K562 (cell line): ENCODE measurements around the gene SLC38A2. TPM values are rescaled to one million over a fixed set of nuclear protein-coding genes. Genes with fewer than 3 reads are reported as not detected.

Experiments
- CBX1 ChIP-seq: sonication (generic); IDR thresholded peaks from 2 replicates; pipeline ENCODE4 v1.6.1; 2016; ENCODE audit warnings: antibody characterized with exemption, low read depth, mild to moderate bottlenecking
- FUS ChIP-seq: fragments of 200-400 bp; formaldehyde crosslinking; optimal IDR thresholded peaks from 2 replicates; pipeline ENCODE3; 2017; ENCODE audit warnings: low read depth, low read length
- GTF2F1 ChIP-seq: IDR thresholded peaks from 2 replicates; pipeline ENCODE4 v1.6.1; 2011; ENCODE audit warnings: low read depth, low read length, improper control_type of control experiment
- HNRNPLL ChIP-seq: fragments of 200-400 bp; formaldehyde crosslinking; IDR thresholded peaks from 2 replicates; pipeline ENCODE4 v1.6.1; 2017; ENCODE audit warnings: low read length, low read depth, mild to moderate bottlenecking; ENCODE audit not compliant: poor library complexity, severe bottlenecking
- KLF10 ChIP-seq: fragments of 250-450 bp; sonication (Bioruptor Pico); IDR thresholded peaks from 2 replicates; pipeline ENCODE4 v1.6.1; 2021; ENCODE audit warnings: matching md5 sums
- MAZ ChIP-seq, 2 experiments: fragments of 450-650 bp in 1 of 2; sonication (generic) in 1 of 2; formaldehyde crosslinking; IDR thresholded peaks in 1 of 2; conservative IDR thresholded peaks in 1 of 2; 2 replicates each; pipeline versions ENCODE4 v1.4.0 to v1.5.0; 2020; ENCODE audit warnings: mild to moderate bottlenecking in 1 of 2, missing genetic modification reagents in 1 of 2
- RAD21 ChIP-seq, 2 experiments: fragments of 250-450 bp in 1 of 2; fragments of 450-650 bp in 1 of 2; sonication (Bioruptor Pico) in 1 of 2; formaldehyde crosslinking in 1 of 2; IDR thresholded peaks in 1 of 2; conservative IDR thresholded peaks in 1 of 2; 2 replicates each; pipeline versions ENCODE4 v1.4.0 to v1.8.0; 2020 to 2022; ENCODE audit warnings: mild to moderate bottlenecking in 2 of 2, moderate library complexity in 1 of 2
- RBBP5 ChIP-seq: fragments of 200-600 bp; sonication (generic); IDR thresholded peaks from 2 replicates; pipeline ENCODE4 v1.6.1; 2012; ENCODE audit warnings: borderline replicate concordance, mild to moderate bottlenecking, low read length, control low read depth, inconsistent platforms; ENCODE audit not compliant: insufficient read depth, poor library complexity, severe bottlenecking
- SMARCA5 ChIP-seq: fragments of 450-650 bp; IDR thresholded peaks from 2 replicates; pipeline ENCODE4 v1.6.1; 2016
- SNRNP70 ChIP-seq: fragments of 200-400 bp; formaldehyde crosslinking; optimal IDR thresholded peaks from 2 replicates; pipeline ENCODE3; 2017; ENCODE audit warnings: low read depth, low read length
- TCF7 ChIP-seq: sonication (generic); IDR thresholded peaks from 2 replicates; pipeline ENCODE4 v1.6.1; 2016; ENCODE audit warnings: antibody characterized with exemption, borderline replicate concordance
- TEAD1 ChIP-seq, 2 experiments: fragments of 450-650 bp in 1 of 2; sonication (generic) in 1 of 2; formaldehyde crosslinking; IDR thresholded peaks; 2 replicates each; pipeline versions ENCODE4 v1.4.0 to v1.8.0; 2020 to 2022; ENCODE audit warnings: mild to moderate bottlenecking in 2 of 2, missing genetic modification reagents in 1 of 2
- TOE1 ChIP-seq, 2 experiments: fragments of 450-650 bp in 1 of 2; sonication (generic) in 1 of 2; formaldehyde crosslinking in 1 of 2; IDR thresholded peaks; 2 replicates each; pipeline versions ENCODE4 v1.7.1 to v1.8.0; 2016 to 2022; ENCODE audit warnings: borderline replicate concordance in 2 of 2, mild to moderate bottlenecking in 2 of 2, antibody characterized with exemption in 1 of 2, inconsistent platforms in 1 of 2, low read depth in 1 of 2, missing genetic modification reagents in 1 of 2, moderate library complexity in 1 of 2
- ZNF316 ChIP-seq: fragments of 450-650 bp; IDR thresholded peaks from 2 replicates; pipeline ENCODE4 v1.6.1; 2016
- ZNF444 ChIP-seq: fragments of 250-450 bp; sonication (Bioruptor Pico); IDR thresholded peaks from 2 replicates; pipeline ENCODE4 v1.4.0; 2020; ENCODE audit warnings: mild to moderate bottlenecking, moderate library complexity
- ZNF668 ChIP-seq: fragments of 250-450 bp; sonication (Bioruptor Pico); IDR thresholded peaks from 2 replicates; pipeline ENCODE4 v1.8.0; 2022; ENCODE audit warnings: mild to moderate bottlenecking, inconsistent platforms
- ZNF699 ChIP-seq: fragments of 250-450 bp; sonication (Bioruptor Pico); IDR thresholded peaks from 2 replicates; pipeline ENCODE4 v1.8.0; 2021; ENCODE audit warnings: mild to moderate bottlenecking, moderate library complexity; ENCODE audit not compliant: insufficient replicate concordance
- ZNF717 ChIP-seq: fragments of 250-450 bp; sonication (Bioruptor Pico); IDR thresholded peaks from 2 replicates; pipeline ENCODE4 v1.5.0; 2021
- ZNF764 ChIP-seq: fragments of 250-450 bp; sonication (Bioruptor Pico); IDR thresholded peaks from 2 replicates; pipeline ENCODE4 v1.4.0; 2020; ENCODE audit warnings: low read depth, mild to moderate bottlenecking, moderate library complexity
- polyA plus RNA-seq, 8 experiments: library from polyadenylated mRNA; depleted of rRNA in 4 of 8; stranded (reverse) in 5 of 8; unstranded in 3 of 8; fragments of >200 nt; fragmentation: Nextera tagmentation in 2 of 8; fragmentation: Illumina TruSeq in 1 of 8; extraction: Ambion mirVana in 2 of 8; extraction: Trizol in 1 of 8; gene quantifications; 2 replicates each; pipeline versions ENCODE4 v1.2.1 to v1.2.3, GENCODE V29; 2011 to 2014; ENCODE audit warnings: inconsistent platforms in 1 of 8, missing spikeins in 1 of 8
- total RNA-seq, 7 experiments: library from RNA; depleted of rRNA in 6 of 7; stranded (reverse); fragments of >200 nt in 6 of 7; fragmentation: Illumina TruSeq in 2 of 7; extraction: Trizol in 2 of 7; gene quantifications; 2 replicates each; pipeline versions ENCODE4 v1.2.1 to v1.2.3, GENCODE V29; 2011 to 2021; ENCODE audit warnings: low replicate concordance in 1 of 7
- TF ChIP-seq, protein P1 (sequence below): fragments of 450-650 bp; IDR thresholded peaks from 2 replicates; pipeline ENCODE4 v1.6.1; 2016; ENCODE audit warnings: antibody characterized with exemption
- TF ChIP-seq, protein P2 (sequence below): fragments of 200-800 bp; sonication (Bioruptor generic); IDR thresholded peaks from 2 replicates; pipeline ENCODE4 v1.6.1; 2017; ENCODE audit warnings: missing genetic modification characterization, missing compliant biosample characterization
- TF ChIP-seq, protein P3 (sequence below): sonication (generic); formaldehyde crosslinking; IDR thresholded peaks from 2 replicates; pipeline ENCODE4 v1.8.1; 2023; ENCODE audit warnings: mild to moderate bottlenecking, missing genetic modification reagents

The SLC38A2 gene
- total and polyA plus RNA-seq, 9 of the 15 experiments (the other 6 are each of a cell fraction or from before 2014, with no cell fraction given), result 98.7 to 292 (median 143) TPM

- no peak for TF ChIP-seq ZNF316
- TF ChIP-seq, protein P1, sequence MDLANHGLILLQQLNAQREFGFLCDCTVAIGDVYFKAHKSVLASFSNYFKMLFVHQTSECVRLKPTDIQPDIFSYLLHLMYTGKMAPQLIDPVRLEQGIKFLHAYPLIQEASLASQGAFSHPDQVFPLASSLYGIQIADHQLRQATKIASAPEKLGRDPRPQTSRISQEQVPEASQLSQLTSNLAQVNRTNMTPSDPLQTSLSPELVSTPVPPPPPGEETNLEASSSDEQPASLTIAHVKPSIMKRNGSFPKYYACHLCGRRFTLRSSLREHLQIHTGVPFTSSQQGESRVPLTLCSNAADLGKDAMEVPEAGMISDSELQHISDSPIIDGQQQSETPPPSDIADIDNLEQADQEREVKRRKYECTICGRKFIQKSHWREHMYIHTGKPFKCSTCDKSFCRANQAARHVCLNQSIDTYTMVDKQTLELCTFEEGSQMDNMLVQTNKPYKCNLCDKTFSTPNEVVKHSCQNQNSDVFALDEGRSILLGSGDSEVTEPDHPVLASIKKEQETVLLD, result no peak
- TF ChIP-seq GTF2F1, result no peak
- TF ChIP-seq ZNF764 (CRISPR knock-in tag), result no peak
- peak; percentile 76 for TF ChIP-seq HNRNPLL
- peak; percentile 99 for TF ChIP-seq TOE1 (IDR thresholded peaks at IDR 0.05; ENCODE audit: borderline replicate concordance)
- no peak; the same call in 1 of the 2 replicates for TF ChIP-seq TOE1 (CRISPR knock-in tag; IDR thresholded peaks at IDR 0.05; ENCODE audit: borderline replicate concordance, low read depth)
- no peak for TF ChIP-seq ZNF668 (CRISPR knock-in tag)
- no peak for TF ChIP-seq CBX1
- no peak for TF ChIP-seq SNRNP70
- TF ChIP-seq SMARCA5, result no peak
- TF ChIP-seq ZNF717 (CRISPR knock-in tag), result no peak
- peak; percentile 94 to 95 for TF ChIP-seq MAZ (CRISPR knock-in tag; conservative IDR thresholded peaks at IDR 0.05 in 1 of 2, IDR thresholded peaks at IDR 0.05 in 1 of 2)
- TF ChIP-seq TEAD1 (CRISPR knock-in tag; IDR thresholded peaks at IDR 0.05), result peak in 1 of 2 experiments; percentile 46; a peak in 2 of 4 replicates
- TF ChIP-seq TCF7, result no peak
- TF ChIP-seq, protein P2, sequence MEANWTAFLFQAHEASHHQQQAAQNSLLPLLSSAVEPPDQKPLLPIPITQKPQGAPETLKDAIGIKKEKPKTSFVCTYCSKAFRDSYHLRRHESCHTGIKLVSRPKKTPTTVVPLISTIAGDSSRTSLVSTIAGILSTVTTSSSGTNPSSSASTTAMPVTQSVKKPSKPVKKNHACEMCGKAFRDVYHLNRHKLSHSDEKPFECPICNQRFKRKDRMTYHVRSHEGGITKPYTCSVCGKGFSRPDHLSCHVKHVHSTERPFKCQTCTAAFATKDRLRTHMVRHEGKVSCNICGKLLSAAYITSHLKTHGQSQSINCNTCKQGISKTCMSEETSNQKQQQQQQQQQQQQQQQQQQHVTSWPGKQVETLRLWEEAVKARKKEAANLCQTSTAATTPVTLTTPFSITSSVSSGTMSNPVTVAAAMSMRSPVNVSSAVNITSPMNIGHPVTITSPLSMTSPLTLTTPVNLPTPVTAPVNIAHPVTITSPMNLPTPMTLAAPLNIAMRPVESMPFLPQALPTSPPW (CRISPR knock-in tag), result peak; percentile 73
- TF ChIP-seq ZNF444 (CRISPR knock-in tag), result no peak; the same call in 1 of the 2 replicates
- TF ChIP-seq ZNF699, result no peak
- TF ChIP-seq, protein P3, sequence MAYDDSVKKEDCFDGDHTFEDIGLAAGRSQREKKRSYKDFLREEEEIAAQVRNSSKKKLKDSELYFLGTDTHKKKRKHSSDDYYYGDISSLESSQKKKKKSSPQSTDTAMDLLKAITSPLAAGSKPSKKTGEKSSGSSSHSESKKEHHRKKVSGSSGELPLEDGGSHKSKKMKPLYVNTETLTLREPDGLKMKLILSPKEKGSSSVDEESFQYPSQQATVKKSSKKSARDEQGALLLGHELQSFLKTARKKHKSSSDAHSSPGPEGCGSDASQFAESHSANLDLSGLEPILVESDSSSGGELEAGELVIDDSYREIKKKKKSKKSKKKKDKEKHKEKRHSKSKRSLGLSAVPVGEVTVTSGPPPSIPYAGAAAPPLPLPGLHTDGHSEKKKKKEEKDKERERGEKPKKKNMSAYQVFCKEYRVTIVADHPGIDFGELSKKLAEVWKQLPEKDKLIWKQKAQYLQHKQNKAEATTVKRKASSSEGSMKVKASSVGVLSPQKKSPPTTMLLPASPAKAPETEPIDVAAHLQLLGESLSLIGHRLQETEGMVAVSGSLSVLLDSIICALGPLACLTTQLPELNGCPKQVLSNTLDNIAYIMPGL (CRISPR knock-in tag), result peak; percentile 37; the same call in 1 of the 2 replicates
- TF ChIP-seq RAD21 (CRISPR knock-in tag; conservative IDR thresholded peaks at IDR 0.05 in 1 of 2, IDR thresholded peaks at IDR 0.05 in 1 of 2), result peak; percentile 33 to 59; a peak in 2 of 4 replicates
- peak; percentile 94 for TF ChIP-seq FUS
- no peak for TF ChIP-seq KLF10
- TF ChIP-seq RBBP5, result no peak
Observed at GRCh38 chr12:46370792-46371717, 1.5 kb downstream of the SLC38A2 start (continued).
